K562 (cell line): ENCODE measurements around the gene AKAP12. TPM values are rescaled to one million over a fixed set of nuclear protein-coding genes. Genes with fewer than 3 reads are reported as not detected.

Experiments
- ATAC-seq: fragments of 200-7000 bp; cut with Tn5 transposase; 3 replicates; pipeline ENCODE4 v1.9.1; 2020; ENCODE audit warnings: moderate library complexity
- BruUV-seq: library from RNA; stranded (reverse); fragments of 400-500 nt; replicated peaks from 2 replicates; lab custom pipeline; 2021; lab: Mats Ljungman, UMichigan
- CTCF ChIA-PET: fragments of 300-600 bp; formaldehyde crosslinking; extraction: SDS; loops from one replicate; lab custom pipeline; 2021; ENCODE audit warnings: low intra/inter-chr PET ratio; lab: Yijun Ruan, JAX
- POLR2A ChIA-PET: fragments of 300-600, 350-650 bp; sonication (Branson Sonifier 250); formaldehyde crosslinking; extraction: SDS; loops from one replicate; lab custom pipeline; 2021; ENCODE audit warnings: antibody characterized with exemption, inconsistent platforms; lab: Yijun Ruan, JAX
- DNase-seq, 4 experiments: peaks; one replicate each; pipeline versions ENCODE4 v3.0.0 to v3.0.0-alpha.2; 2011 to 2018; ENCODE audit warnings: low spot score in 3 of 4, mixed read lengths in 3 of 4; ENCODE audit errors: extremely low read depth in 1 of 4
- FAIRE-seq: peaks from 2 replicates; lab custom pipeline; 2011; peaks lifted over from hg19 to GRCh38; lab: Jason Lieb, UNC
- H2AFZ ChIP-seq: 2 replicates; pipeline ENCODE4 v1.6.0; 2011; ENCODE audit warnings: low read depth, low read length, control low read depth, inconsistent platforms
- H3K27ac ChIP-seq: fragments of 200-600 bp; 3 replicates; pipeline ENCODE4 v1.8.0; 2011; ENCODE audit warnings: low read depth, mild to moderate bottlenecking, control low read depth, inconsistent platforms, low read length, moderate library complexity, mixed read lengths; ENCODE audit errors: extremely low read depth
- H3K27me3 ChIP-seq, 2 experiments: fragments of 300-600 bp in 1 of 2; 2 replicates in 1 of 2; 3 replicates in 1 of 2; pipeline versions ENCODE4 v1.6.0 to v1.8.0; 2011; ENCODE audit warnings: inconsistent platforms in 2 of 2, low read length in 2 of 2, mild to moderate bottlenecking in 1 of 2, mixed read lengths in 1 of 2, moderate library complexity in 1 of 2; ENCODE audit not compliant: control insufficient read depth in 2 of 2, insufficient read depth in 2 of 2
- H3K36me3 ChIP-seq: fragments of 300-600 bp; 3 replicates; pipeline ENCODE4 v1.8.0; 2011; ENCODE audit warnings: mild to moderate bottlenecking, low read length, inconsistent platforms; ENCODE audit not compliant: control insufficient read depth, insufficient read depth
- H3K4me1 ChIP-seq, 2 experiments: fragments of 200-600 bp in 1 of 2; replicated peaks in 1 of 2; 2 replicates in 1 of 2; 3 replicates in 1 of 2; pipeline versions ENCODE4 v1.5.1 to v1.8.0; 2011; ENCODE audit warnings: inconsistent platforms in 2 of 2, low read length in 2 of 2, mild to moderate bottlenecking in 1 of 2, mixed read lengths in 1 of 2, moderate library complexity in 1 of 2; ENCODE audit not compliant: control insufficient read depth in 2 of 2, insufficient read depth in 2 of 2
- H3K4me2 ChIP-seq: 2 replicates; pipeline ENCODE4 v1.6.1; 2011; ENCODE audit warnings: low read length, control low read depth, inconsistent platforms, mixed read lengths; ENCODE audit not compliant: insufficient read depth
- H3K4me3 ChIP-seq: fragments of 200-600 bp; sonication (generic), shearing (Covaris generic); 2 replicates; pipeline ENCODE4 v1.5.1; 2016; ENCODE audit warnings: control low read depth, inconsistent platforms
- H3K79me2 ChIP-seq: fragments of 200-600 bp; 3 replicates; pipeline ENCODE4 v1.8.0; 2011; ENCODE audit warnings: low read length, inconsistent platforms; ENCODE audit not compliant: control insufficient read depth, insufficient read depth
- H3K9ac ChIP-seq, 2 experiments: 2 replicates each; pipeline versions ENCODE4 v1.6.0 to v1.6.1; 2011; ENCODE audit warnings: low read depth in 2 of 2, low read length in 2 of 2, control low read depth in 1 of 2, inconsistent platforms in 1 of 2, mild to moderate bottlenecking in 1 of 2, mixed read lengths in 1 of 2; ENCODE audit not compliant: insufficient read depth in 1 of 2
- H3K9me1 ChIP-seq: one replicate; pipeline ENCODE4 v1.6.0; 2011; ENCODE audit warnings: inconsistent platforms, mild to moderate bottlenecking, low read length, moderate library complexity; ENCODE audit not compliant: control insufficient read depth, insufficient read depth
- H3K9me3 ChIP-seq: replicated peaks from 2 replicates; pipeline ENCODE4 v1.5.1; 2011; ENCODE audit warnings: low read depth, low read length, inconsistent platforms; ENCODE audit not compliant: control insufficient read depth, insufficient read depth
- H4K20me1 ChIP-seq: replicated peaks from 2 replicates; pipeline ENCODE4 v1.6.1; 2011; ENCODE audit warnings: low read length, inconsistent platforms, mixed read lengths; ENCODE audit not compliant: control insufficient read depth, insufficient read depth
- AFF1 ChIP-seq, 2 experiments: fragments of 450-650 bp; IDR thresholded peaks; 2 replicates each; pipeline ENCODE4 v1.6.1; 2018; ENCODE audit warnings: mild to moderate bottlenecking in 2 of 2, low read depth in 1 of 2; ENCODE audit not compliant: partially characterized antibody in 2 of 2
- AFF4 ChIP-seq: sonication (generic); formaldehyde crosslinking; IDR thresholded peaks from 2 replicates; pipeline ENCODE4 v1.8.0; 2023; ENCODE audit warnings: mild to moderate bottlenecking, missing genetic modification reagents
- ARHGAP35 ChIP-seq: fragments of 450-650 bp; IDR thresholded peaks from 2 replicates; pipeline ENCODE4 v1.6.1; 2018; ENCODE audit not compliant: partially characterized antibody
- ARNT ChIP-seq, 2 experiments: fragments of 450-650 bp; IDR thresholded peaks; 2 replicates each; pipeline ENCODE4 v1.6.1; 2016; ENCODE audit warnings: mild to moderate bottlenecking in 1 of 2
- ATF6 ChIP-seq: sonication (generic); formaldehyde crosslinking; IDR thresholded peaks from 2 replicates; pipeline ENCODE4 v1.4.0; 2020; ENCODE audit warnings: mild to moderate bottlenecking, missing genetic modification reagents
- EWSR1 ChIP-seq: fragments of 450-650 bp; IDR thresholded peaks from 2 replicates; pipeline ENCODE4 v1.6.1; 2018; ENCODE audit warnings: borderline replicate concordance, mild to moderate bottlenecking, low read depth, moderate library complexity; ENCODE audit not compliant: partially characterized antibody
- PHF8 ChIP-seq: fragments of 200-600 bp; sonication (generic); IDR thresholded peaks from 2 replicates; pipeline ENCODE4 v1.6.1; 2012; ENCODE audit warnings: mixed run types, mild to moderate bottlenecking, inconsistent platforms, low read length, moderate library complexity, borderline replicate concordance
- RAD21 ChIP-seq, 2 experiments: fragments of 250-450 bp in 1 of 2; fragments of 450-650 bp in 1 of 2; sonication (Bioruptor Pico) in 1 of 2; formaldehyde crosslinking in 1 of 2; IDR thresholded peaks in 1 of 2; conservative IDR thresholded peaks in 1 of 2; 2 replicates each; pipeline versions ENCODE4 v1.4.0 to v1.8.0; 2020 to 2022; ENCODE audit warnings: mild to moderate bottlenecking in 2 of 2, moderate library complexity in 1 of 2
- ZNF408 ChIP-seq: fragments of 250-450 bp; sonication (Bioruptor Pico); IDR thresholded peaks from 2 replicates; pipeline ENCODE4 v1.4.0; 2020; ENCODE audit warnings: low read depth, mild to moderate bottlenecking, moderate library complexity
- ZNF717 ChIP-seq: fragments of 250-450 bp; sonication (Bioruptor Pico); IDR thresholded peaks from 2 replicates; pipeline ENCODE4 v1.5.0; 2021
- WGBS: fragments of 100-300 bp; shearing (Covaris generic); methylation state at CpG from one replicate; pipeline ENCODE4 v1.1.6; 2016; ENCODE audit warnings: low coverage, mixed read lengths; ENCODE audit not compliant: insufficient coverage; ENCODE audit errors: missing lambda C conversion rate; 5-methylcytosine and 5-hydroxymethylcytosine counted together
- in situ Hi-C: fragments of 300-500 bp; cut with MboI; formaldehyde crosslinking; loops from 4 replicates; pipeline ENCODE4 v1.15.0; 2018; ENCODE audit warnings: inconsistent platforms, mixed read lengths
- intact Hi-C: fragments of 100-400 bp; cut with micrococcal nuclease; formaldehyde crosslinking; loops from 2 replicates; pipeline ENCODE4 v1.14.2; 2022
- polyA plus RNA-seq, 8 experiments: library from polyadenylated mRNA; depleted of rRNA in 4 of 8; stranded (reverse) in 5 of 8; unstranded in 3 of 8; fragments of >200 nt; fragmentation: Nextera tagmentation in 2 of 8; fragmentation: Illumina TruSeq in 1 of 8; extraction: Ambion mirVana in 2 of 8; extraction: Trizol in 1 of 8; gene quantifications; 2 replicates each; pipeline versions ENCODE4 v1.2.1 to v1.2.3, GENCODE V29; 2011 to 2014; ENCODE audit warnings: inconsistent platforms in 1 of 8, missing spikeins in 1 of 8
- total RNA-seq, 7 experiments: library from RNA; depleted of rRNA in 6 of 7; stranded (reverse); fragments of >200 nt in 6 of 7; fragmentation: Illumina TruSeq in 2 of 7; extraction: Trizol in 2 of 7; gene quantifications; 2 replicates each; pipeline versions ENCODE4 v1.2.1 to v1.2.3, GENCODE V29; 2011 to 2021; ENCODE audit warnings: low replicate concordance in 1 of 7

Gene AKAP12
- total and polyA plus RNA-seq, 9 of the 15 experiments (the other 6 are each of a cell fraction or from before 2014, with no cell fraction given), result 0.08 to 2.0 (median 0.62) TPM

GRCh38 chr6:151269321-151269995 is 29.7 kb downstream of the AKAP12 start:
- H3K9me1 ChIP-seq, result no peaks in the 10 kb centered on the region
- H3K9ac ChIP-seq, result no peak overlapping the region
- no peaks in the 10 kb centered on the region for H3K36me3 ChIP-seq
- intact Hi-C loops (no loop called here), in situ Hi-C loops (no loop called here)
- no peak overlapping the region for H2AFZ ChIP-seq
- TF ChIP-seq AFF4 (CRISPR knock-in tag), result no peak
- TF ChIP-seq ARNT (IDR thresholded peaks at IDR 0.05), result no peak
- TF ChIP-seq RAD21 (CRISPR knock-in tag; conservative IDR thresholded peaks at IDR 0.05 in 1 of 2, IDR thresholded peaks at IDR 0.05 in 1 of 2), result no peak
- TF ChIP-seq ZNF408 (CRISPR knock-in tag), result no peak
- no peak for TF ChIP-seq EWSR1
- no peak for TF ChIP-seq ARHGAP35
- no peak for TF ChIP-seq ZNF717 (CRISPR knock-in tag)
- no peak for TF ChIP-seq ATF6
- no peak for TF ChIP-seq AFF1 (IDR thresholded peaks at IDR 0.05; ENCODE audit: low read depth in 1 of 2, partially characterized antibody in 2 of 2)
- no peak for TF ChIP-seq PHF8
- DNase-seq (no peak), ATAC-seq (no peak), FAIRE-seq (no peak)
- CTCF ChIA-PET, result no interaction called here
- BruUV-seq, result no TSS peak
- no peak overlapping the region for H3K4me2 ChIP-seq
- no peaks in the 10 kb centered on the region for H3K9me3 ChIP-seq
- H3K79me2 ChIP-seq, result no peaks in the 10 kb centered on the region
- POLR2A ChIA-PET, result interaction anchor here (1.0 kb wide), 1 partner anchor 56 kb away, joined by 3 read pairs; no protein-coding TSS in a partner anchor
- peaks cover 27 to 32% of the 10 kb centered on the region in 2 experiments for H3K27me3 ChIP-seq
- 2% methylated on average over 4 of the region's 4 CpGs for WGBS
- H3K4me3 ChIP-seq, result no peak overlapping the region
- no peaks in the 10 kb centered on the region for H4K20me1 ChIP-seq
- no peak overlapping the region for H3K27ac ChIP-seq
- no peaks in the 10 kb centered on the region for H3K4me1 ChIP-seq
